ENCODE results near the gene PRR20G.

PRR20G gene

GRCh38 chr3:127263586-127264231, 24.1 kb downstream of the PRR20G start:
- DNase-seq (ENCODE audit: low spot score): no peak

DNA sequence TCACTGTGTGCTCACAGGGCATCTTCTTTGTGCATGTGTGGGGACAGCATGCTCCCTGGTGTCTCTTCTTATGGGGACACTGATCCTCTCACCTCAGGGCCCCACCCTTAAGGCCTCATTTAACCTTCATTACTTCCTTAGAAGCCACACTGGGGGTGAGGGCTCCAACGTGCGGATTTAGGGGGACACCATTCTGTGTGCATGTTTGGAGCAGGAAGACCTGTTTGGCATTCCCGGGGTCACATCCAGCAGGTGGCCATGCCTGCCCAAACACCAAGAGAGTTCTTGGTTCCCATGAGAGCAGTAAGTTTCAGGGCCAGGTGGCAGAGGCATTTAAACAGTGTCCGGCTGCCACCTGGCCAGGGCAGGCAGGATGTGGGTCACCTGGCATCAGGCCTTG, 24.8 kb downstream of the PRR20G start:
- DNase-seq (ENCODE audit: low spot score): no peak

GRCh38 chr3:127262533-127262932, 25.3 kb downstream of the PRR20G start:
- no peak for DNase-seq (ENCODE audit: low spot score)

- DNase-seq (ENCODE audit: low spot score): no peak
Measured at GRCh38 chr3:127261925-127262324, 25.9 kb downstream of the PRR20G start.

- no peak for DNase-seq (ENCODE audit: low spot score)
Measured at GRCh38 chr3:127260826-127261555, 26.9 kb downstream of the PRR20G start.

- DNase-seq (ENCODE audit: low spot score): no peak
Measured at GRCh38 chr3:127260416-127260815, 27.4 kb downstream of the PRR20G start.

DNA sequence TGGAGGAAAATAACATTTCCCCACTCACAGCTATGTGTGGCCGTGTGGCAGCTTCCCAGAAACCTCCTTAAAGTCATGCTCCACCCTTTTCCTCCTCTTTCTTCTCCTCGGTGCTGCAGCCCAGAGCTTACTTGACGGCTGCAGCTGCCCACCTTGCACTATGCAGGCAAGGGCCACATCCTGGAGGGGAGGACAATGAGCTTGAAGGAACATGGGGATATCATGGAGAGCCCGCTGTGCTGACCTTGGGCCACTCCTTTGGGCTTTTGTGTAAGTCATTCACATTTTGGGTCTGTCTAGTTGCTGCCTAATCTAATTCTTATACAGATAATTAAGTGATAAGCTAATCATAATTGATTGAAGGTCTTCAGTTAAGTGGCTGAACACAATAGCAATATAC, 28.0 kb downstream of the PRR20G start:
- no peak for DNase-seq (ENCODE audit: low spot score)

DNA sequence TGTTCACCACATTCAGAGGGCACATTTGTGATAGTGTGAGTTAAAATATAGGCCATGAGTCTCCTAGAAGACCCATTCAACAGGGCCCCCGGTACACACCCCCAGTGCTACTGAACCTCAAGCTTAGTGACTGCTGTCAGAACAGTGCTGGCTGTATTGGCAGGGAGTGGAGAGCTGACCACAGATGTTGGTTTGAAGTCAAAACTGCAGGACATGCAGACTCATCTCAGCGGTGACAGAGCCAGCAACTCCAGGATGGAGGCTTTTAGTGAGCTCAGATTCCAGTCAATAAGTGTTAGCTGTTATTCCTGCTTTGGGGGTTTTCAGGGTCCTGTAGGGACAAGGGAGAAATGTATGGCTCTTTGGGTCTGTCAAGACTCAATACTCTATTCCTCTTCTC, 29.1 kb downstream of the PRR20G start:
- no peak for DNase-seq (ENCODE audit: low spot score)

GRCh38 chr3:127257351-127257750, 30.5 kb downstream of the PRR20G start:
- no peak for DNase-seq (ENCODE audit: low spot score)

DNA sequence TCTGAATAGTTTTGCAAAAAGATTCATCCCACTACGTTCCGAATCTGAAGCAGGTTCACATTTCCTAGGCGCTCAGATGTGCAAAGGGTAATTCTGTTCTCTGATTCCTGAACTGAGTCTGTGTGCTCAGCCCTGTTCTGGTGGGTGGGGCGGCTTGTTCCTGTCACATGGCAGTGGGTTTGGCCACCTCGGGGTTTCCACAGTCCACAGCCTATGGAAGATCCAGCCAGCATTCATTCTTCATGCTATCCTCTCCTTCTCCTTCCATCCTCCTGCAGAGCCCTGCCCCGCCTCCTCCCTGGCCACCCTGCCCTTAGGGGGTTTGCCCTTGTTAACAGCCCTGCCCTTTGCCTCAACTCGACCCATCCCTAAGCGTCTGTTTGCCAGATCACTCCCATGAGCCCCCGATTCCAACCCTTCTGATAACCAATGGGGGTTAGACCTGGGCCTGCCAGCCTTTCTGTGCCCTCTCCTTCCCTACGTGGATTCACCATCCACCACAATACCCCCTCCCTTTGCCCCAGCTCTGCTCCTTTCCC, 31.0 kb downstream of the PRR20G start:
- no peak for DNase-seq (ENCODE audit: low spot score)

DNA sequence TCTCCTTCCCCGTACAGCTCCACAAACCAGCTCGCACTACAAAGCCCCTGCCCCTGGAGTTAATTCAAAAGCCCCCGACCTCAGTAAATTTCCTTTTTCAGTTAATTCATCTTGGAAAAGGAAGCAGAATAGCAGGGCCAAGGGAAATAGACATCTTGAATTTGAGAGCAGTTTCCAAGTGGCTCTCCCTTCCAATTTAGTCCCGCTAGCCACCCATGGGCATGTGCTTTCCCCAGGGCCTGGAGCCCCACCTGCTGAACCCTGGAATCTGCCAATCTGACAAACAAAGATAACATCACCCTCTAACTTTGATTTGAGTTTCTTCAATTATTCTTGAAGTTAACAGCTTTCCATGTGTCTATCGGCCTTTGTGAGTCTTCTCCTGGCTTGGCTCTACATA, 31.7 kb downstream of the PRR20G start:
- DNase-seq (ENCODE audit: low spot score): no peak

GRCh38 chr3:127255516-127255915, 32.3 kb downstream of the PRR20G start:
- DNase-seq (ENCODE audit: low spot score): no peak

GRCh38 chr3:127254730-127255129, 33.1 kb downstream of the PRR20G start:
- no peak for DNase-seq (ENCODE audit: low spot score)

DNA sequence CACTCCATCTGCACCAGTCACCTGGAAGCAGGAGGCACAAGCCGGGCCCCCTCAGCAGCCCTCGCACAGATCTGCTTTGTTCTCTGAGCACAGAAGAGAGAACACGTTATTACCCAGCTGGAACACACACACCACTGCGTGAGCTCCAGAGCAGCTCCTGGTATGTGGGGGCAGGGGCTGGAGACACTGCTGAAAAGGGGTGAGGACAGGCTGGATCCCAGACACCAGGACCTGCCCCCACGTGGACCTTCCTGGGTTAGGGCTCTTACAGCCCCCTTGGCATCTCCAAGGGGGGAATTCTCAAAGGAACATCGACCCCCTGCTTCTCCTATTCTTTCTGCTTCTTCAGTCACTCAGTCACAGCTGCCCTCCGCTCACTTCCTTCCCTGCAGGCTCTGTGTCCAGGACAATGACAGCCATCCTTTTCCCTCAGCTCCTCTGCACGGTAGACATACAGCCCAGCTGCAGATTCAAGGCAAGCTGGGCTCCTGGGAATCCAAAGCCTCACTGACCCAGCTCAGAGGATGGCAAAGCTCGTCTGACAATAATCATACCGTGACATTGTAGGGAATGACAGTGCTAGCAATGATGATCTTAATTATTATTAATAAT, 33.7 kb downstream of the PRR20G start:
- no peak for DNase-seq (ENCODE audit: low spot score)

- DNase-seq (ENCODE audit: low spot score): no peak
Measured at GRCh38 chr3:127253491-127253890, 34.4 kb downstream of the PRR20G start.

DNA sequence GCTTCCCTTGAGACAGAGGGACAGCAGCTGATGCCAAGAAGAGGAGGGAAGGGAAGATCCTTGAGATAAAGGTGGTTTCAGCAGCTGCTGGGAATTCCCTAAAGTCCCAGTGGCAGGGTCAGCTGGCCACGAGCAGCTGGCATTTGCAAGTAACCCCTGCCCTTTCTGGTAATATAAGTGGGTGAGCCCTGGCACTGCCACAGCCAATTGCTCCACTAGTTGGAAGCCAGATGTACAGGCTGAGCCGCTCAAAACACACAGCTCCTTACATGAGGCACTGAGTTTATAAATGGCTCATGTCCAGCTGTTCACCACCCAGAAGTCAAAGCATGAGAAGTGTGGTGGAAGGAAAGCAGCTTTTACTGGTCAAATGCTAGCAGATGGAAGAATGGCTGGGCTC, 35.4 kb downstream of the PRR20G start:
- no peak for DNase-seq (ENCODE audit: low spot score)

GRCh38 chr3:127250032-127250431, 37.8 kb downstream of the PRR20G start:
- no peak for DNase-seq (ENCODE audit: low spot score)

- no peak for DNase-seq (ENCODE audit: low spot score)
Measured at GRCh38 chr3:127247292-127247691, 40.6 kb downstream of the PRR20G start.

DNA sequence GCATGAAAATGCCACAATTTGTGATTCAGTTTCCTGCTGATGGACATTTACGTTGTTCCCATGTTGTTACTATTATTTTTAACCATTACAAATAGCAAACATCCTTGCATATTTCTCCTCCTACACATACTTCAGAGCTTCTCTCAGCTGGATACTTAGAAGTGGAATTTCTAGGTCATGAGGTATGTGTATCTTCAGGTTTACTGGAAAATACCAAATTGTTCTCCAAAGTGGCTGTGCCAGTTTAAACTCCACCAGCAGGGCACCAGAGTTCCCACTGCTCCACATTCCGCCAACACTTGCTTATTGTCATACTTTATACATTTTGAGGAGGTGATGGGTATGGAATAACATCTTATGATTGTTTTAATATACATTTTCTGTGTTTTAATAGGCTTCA, 49.2 kb downstream of the PRR20G start:
- no peak for DNase-seq (ENCODE audit: low spot score)

- peak; percentile 4 for DNase-seq (ENCODE audit: low spot score)
Measured at GRCh38 chr3:127237835-127238234, 50.0 kb downstream of the PRR20G start.

DNA sequence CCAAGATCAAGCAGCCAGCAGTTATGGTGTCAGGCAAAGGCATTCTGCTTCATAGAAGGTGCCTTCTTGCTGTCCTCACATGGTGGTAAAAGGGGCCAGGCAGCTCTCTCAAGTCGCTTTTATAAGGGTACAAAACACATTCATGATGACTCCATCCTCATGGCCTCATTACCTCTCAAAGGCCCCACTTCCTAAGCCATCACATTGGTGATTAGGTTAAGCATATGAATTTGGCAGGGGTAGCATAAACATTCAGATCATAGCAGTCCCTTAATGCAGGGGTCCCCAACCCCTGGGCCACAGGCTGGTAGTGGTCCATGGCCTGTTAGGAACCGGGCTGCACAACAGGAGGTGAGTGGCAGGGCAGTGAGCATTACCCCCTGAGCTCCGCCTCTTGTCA, 52.1 kb downstream of the PRR20G start:
- no peak for DNase-seq (ENCODE audit: low spot score)

- DNase-seq (ENCODE audit: low spot score): no peak
Measured at GRCh38 chr3:127234778-127235177, 53.1 kb downstream of the PRR20G start.
